RWPE1 (cell line): ENCODE results near the gene NT5DC3.

Experiments
- CTCF ChIA-PET: fragments of 350-600 bp; sonication (Branson Sonifier 250); formaldehyde crosslinking; extraction: SDS; loops from one replicate; lab custom pipeline; 2021; lab: Yijun Ruan, JAX
- POLR2A ChIA-PET: fragments of 400-600 bp; formaldehyde crosslinking; extraction: SDS; loops from one replicate; lab custom pipeline; 2020; ENCODE audit warnings: antibody characterized with exemption; ENCODE audit not compliant: low non-redundant PET; lab: Yijun Ruan, JAX
- DNase-seq: peaks from one replicate; pipeline ENCODE4 v3.0.0; 2012; ENCODE audit warnings: low spot score
- H3K27ac ChIP-seq: fragments of 450-650 bp; 2 replicates; pipeline ENCODE4 v1.5.1; 2017
- CTCF ChIP-seq: fragments of 450-650 bp; conservative IDR thresholded peaks from 2 replicates; pipeline ENCODE4 v1.5.1; 2017; ENCODE audit warnings: low read depth, mild to moderate bottlenecking

The NT5DC3 gene

GRCh38 chr12:103829092-103829491 is 11.9 kb downstream of the NT5DC3 start:
- no peak overlapping the region for H3K27ac ChIP-seq
- TF ChIP-seq CTCF: no peak
- ChIA-PET CTCF (no interaction called here), POLR2A (no interaction called here)
- no peak for DNase-seq

GRCh38 chr12:103827911-103828391 is 13.1 kb downstream of the NT5DC3 start:
- no peak overlapping the region for H3K27ac ChIP-seq
- CTCF ChIA-PET: no interaction called here
- DNase-seq: no peak
- POLR2A ChIA-PET: no interaction called here
- TF ChIP-seq CTCF: no peak

GRCh38 chr12:103824845-103825244 is 16.2 kb downstream of the NT5DC3 start:
- no peak for DNase-seq
- no peak for TF ChIP-seq CTCF
- H3K27ac ChIP-seq: no peak overlapping the region
- ChIA-PET CTCF (no interaction called here), POLR2A (no interaction called here)

- no peak overlapping the region for H3K27ac ChIP-seq
- no peak for TF ChIP-seq CTCF
- no peak for DNase-seq
- CTCF ChIA-PET: interaction anchor here (0.5 kb wide), 1 partner anchor 23 kb away, joined by 3 read pairs; no protein-coding TSS in a partner anchor
- POLR2A ChIA-PET: no interaction called here
Observed at GRCh38 chr12:103824290-103824689, 16.7 kb downstream of the NT5DC3 start.

- TF ChIP-seq CTCF: no peak
- H3K27ac ChIP-seq: no peak overlapping the region
- CTCF ChIA-PET: interaction anchor here (0.5 kb wide), 1 partner anchor 23 kb away, joined by 3 read pairs; no protein-coding TSS in a partner anchor
- DNase-seq: no peak
- POLR2A ChIA-PET: no interaction called here
Observed at GRCh38 chr12:103823871-103824270, 17.2 kb downstream of the NT5DC3 start.

GRCh38 chr12:103821773-103822172 is 19.3 kb downstream of the NT5DC3 start:
- CTCF ChIA-PET: interaction anchor here (1.0 kb wide), 1 partner anchor 15 kb away, joined by 3 read pairs; no protein-coding TSS in a partner anchor
- no peak for DNase-seq
- H3K27ac ChIP-seq: no peak overlapping the region
- no peak for TF ChIP-seq CTCF
- POLR2A ChIA-PET: no interaction called here
